Globus pallidus (tissue), 1 donor: ENCODE data around the gene SMIM12.
"Not testable (repeated sequence)": the region's sequence is repeated elsewhere in the genome, so short reads cannot be mapped to it uniquely, and the experiment has no call there.

Source experiments
- DNase-seq: peaks from one replicate; pipeline ENCODE4 v3.0.0-alpha.2; 2015; ENCODE audit warnings: low spot score

The SMIM12 gene

GRCh38 chr1:34843392-34844251, 15.9 kb downstream of the SMIM12 start:
- DNase-seq: no peak

- DNase-seq: no peak
Observed at GRCh38 chr1:34842952-34843371, 16.6 kb downstream of the SMIM12 start.

- DNase-seq: no peak
Observed at GRCh38 chr1:34842073-34842472, 17.5 kb downstream of the SMIM12 start.

GRCh38 chr1:34840426-34840825, 19.1 kb downstream of the SMIM12 start:
- DNase-seq: no peak

GRCh38 chr1:34839526-34840305, 19.8 kb downstream of the SMIM12 start:
- no peak for DNase-seq

- no peak for DNase-seq
Observed at GRCh38 chr1:34833711-34834110, 25.8 kb downstream of the SMIM12 start.

GRCh38 chr1:34831721-34832246, 27.8 kb downstream of the SMIM12 start:
- DNase-seq: no peak

- no peak for DNase-seq
Observed at GRCh38 chr1:34829250-34829649, 30.3 kb downstream of the SMIM12 start.

GRCh38 chr1:34828611-34829010, 30.9 kb downstream of the SMIM12 start:
- no peak for DNase-seq

- no peak for DNase-seq
Observed at GRCh38 chr1:34827341-34827941, 32.1 kb downstream of the SMIM12 start.

GRCh38 chr1:34825455-34826091, 34.0 kb downstream of the SMIM12 start:
- no peak for DNase-seq

GRCh38 chr1:34824817-34825454, 34.6 kb downstream of the SMIM12 start:
- no peak for DNase-seq

- DNase-seq: no peak
Observed at GRCh38 chr1:34822202-34822601, 37.3 kb downstream of the SMIM12 start.

- DNase-seq: not testable (repeated sequence)
Observed at GRCh38 chr1:34818862-34819261, 40.7 kb downstream of the SMIM12 start.

- DNase-seq: no peak
Observed at GRCh38 chr1:34816778-34817177, 42.8 kb downstream of the SMIM12 start.

GRCh38 chr1:34816332-34816731, 43.2 kb downstream of the SMIM12 start:
- DNase-seq: no peak

- DNase-seq: not testable (repeated sequence)
Observed at GRCh38 chr1:34810781-34811180, 48.8 kb downstream of the SMIM12 start.

GRCh38 chr1:34808051-34808810, 51.3 kb downstream of the SMIM12 start:
- DNase-seq: no peak

GRCh38 chr1:34806396-34806795, 53.2 kb downstream of the SMIM12 start:
- DNase-seq: no peak

- no peak for DNase-seq
Observed at GRCh38 chr1:34803770-34804169, 55.8 kb downstream of the SMIM12 start.
